GM19438 (cell line): ENCODE results near the gene NT5C3A.
"Not testable (repeated sequence)": the region's sequence is repeated elsewhere in the genome, so short reads cannot be mapped to it uniquely, and the experiment has no call there.

Experiments used
- ATAC-seq: cut with Tn5 transposase; IDR thresholded peaks from one replicate; pipeline ENCODE4 v1.9.1; 2021; ENCODE audit warnings: low read depth; ENCODE audit not compliant: unreplicated experiment

The NT5C3A gene

DNA sequence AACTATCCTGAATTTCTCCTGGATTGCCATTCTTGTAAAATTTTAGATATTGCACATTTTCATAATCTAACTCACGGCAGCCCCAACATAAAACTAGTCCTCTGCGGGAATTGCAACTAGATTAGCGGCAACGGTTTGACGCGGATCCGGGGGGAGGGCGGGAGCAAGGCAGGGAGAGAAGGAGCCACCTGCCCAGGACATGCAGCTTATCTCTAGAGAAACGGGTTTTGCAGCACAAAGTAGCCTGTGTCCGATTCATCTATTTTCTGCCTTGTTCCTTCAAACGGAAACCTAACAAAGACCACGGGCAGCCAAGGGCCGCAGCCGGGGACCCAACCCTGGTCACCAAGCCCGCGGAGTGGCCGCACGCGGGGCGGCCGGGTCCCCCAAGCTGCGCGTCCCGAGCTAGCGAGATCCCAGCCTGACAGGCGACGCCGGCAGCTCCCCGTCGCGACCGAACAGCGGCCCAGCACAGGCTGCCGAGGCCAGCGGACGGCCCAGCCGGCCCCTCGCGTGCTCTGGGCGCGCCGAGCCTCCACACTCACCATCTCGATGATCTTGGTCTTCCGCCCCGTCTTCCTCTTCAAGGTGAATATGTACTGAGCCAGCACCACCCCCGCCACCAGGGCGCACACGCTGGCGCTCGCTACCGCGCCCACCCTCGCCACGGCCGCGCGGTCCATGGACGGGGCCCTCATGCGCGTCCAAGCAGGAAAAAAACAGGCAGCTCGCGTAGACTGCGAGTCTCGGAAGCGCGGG lies at the start of gene NT5C3A:
NT5C3A (minus strand) TSS at position 754 of the 759 bp plus-strand sequence; CDS start at position 683, 71 bp downstream.
- peak; percentile 40 for ATAC-seq

DNA sequence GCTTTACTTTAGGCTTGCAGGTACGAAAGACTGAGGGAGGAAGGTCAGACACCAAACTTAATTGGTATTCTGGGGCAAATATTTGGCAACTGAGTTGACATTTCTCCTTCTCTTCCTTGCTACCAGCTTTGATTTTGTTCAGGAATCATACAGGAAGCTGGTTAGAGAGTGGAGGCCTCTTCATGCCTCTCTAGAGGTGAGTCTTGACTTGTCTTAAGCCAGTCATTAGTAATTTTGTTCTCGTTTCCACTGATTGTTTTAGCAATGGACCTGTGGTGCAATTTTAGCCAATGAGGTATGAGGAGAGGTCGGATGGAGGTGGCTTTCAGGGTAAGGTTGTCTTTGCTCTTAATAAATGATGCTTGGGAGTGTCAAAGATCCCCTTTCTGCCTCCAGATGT lies 49.0 kb upstream of the NT5C3A start:
- no peak for ATAC-seq

DNA sequence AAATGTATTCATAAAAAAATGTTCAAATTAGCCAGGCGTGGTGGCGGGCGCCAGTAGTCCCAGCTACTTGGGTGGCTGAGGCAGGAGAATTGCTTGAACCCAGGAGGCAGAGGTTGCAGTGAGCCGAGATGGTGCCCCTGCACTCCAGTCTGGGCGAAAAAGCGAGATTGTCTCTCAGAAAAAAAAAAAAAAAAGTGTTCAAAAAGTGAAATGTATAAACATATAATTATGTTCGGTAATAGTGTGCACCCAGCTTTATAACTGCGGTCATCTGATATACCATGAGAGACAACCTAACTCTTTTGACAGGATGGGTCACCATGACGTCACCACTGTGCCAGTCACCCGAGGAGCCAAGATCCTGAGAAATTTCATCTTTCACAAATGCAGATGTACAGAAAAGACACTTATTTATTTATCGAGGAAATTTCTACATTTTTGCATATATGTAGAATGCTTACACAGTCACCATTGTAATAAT lies 47.2 kb upstream of the NT5C3A start:
- no peak for ATAC-seq

DNA sequence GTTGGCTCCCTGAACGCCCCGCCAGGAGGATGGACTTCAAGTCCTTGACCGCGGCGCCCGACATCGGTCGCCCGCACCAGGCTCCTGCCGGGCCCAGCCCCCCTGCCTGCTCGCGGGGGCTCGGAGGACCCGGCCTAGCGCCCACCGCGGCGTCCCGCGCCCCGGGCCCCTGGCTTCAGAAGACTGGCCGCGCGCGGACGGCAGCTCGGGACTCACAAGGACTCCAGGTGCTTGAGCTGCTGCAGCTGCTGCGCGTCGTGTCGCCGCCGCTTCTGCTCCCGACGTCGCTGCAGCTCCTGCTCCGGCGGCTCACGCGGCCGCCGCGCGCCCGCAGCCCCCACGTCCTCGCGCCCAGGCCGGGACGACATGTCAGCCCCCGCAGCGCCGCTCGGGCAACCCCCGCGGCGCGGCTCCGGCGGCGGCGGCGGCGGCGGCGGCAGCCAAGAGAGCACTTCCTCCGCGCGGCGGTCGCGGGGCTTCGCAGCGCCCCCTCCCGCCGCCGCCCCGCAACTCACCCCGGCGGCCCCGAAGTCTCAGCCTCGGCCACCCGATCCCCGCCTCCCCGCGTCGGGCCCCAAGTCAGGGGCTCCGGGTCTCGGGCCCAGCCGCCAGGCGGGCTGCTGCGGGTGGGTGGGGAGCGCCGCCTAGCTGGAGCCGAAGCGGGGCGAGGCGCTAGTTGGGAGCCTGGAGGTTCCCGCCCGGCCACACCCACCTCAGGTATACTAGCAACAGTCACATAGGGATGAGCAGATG lies 46.6 kb upstream of the NT5C3A start, which contains the start of gene RP9:
RP9 (minus strand) TSS at position 400 of the 753 bp plus-strand sequence; CDS start at position 368, 32 bp downstream.
- ATAC-seq = peak; percentile 68

DNA sequence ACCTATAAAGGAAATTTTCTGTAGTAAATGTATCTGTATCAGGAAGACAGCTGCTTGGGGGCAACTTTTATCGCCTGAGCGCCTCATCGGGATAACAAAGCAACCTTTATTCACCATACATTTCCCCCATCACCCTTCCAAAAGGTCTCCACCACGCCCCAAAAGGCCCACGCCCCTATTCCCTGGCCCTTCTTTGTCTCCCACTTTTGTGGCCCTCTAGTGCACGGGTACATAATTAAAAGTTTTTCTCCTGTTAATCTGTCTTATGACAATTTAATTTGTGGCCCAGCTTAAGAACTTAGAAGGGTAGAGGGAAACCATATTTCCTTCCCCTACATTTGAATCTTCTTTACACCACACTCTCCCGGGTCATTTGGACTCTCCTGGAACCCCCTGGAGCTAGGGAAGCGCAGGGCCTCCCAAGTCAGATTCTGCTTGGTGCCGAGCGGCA lies 46.0 kb upstream of the NT5C3A start:
- ATAC-seq = peak; percentile 16

DNA sequence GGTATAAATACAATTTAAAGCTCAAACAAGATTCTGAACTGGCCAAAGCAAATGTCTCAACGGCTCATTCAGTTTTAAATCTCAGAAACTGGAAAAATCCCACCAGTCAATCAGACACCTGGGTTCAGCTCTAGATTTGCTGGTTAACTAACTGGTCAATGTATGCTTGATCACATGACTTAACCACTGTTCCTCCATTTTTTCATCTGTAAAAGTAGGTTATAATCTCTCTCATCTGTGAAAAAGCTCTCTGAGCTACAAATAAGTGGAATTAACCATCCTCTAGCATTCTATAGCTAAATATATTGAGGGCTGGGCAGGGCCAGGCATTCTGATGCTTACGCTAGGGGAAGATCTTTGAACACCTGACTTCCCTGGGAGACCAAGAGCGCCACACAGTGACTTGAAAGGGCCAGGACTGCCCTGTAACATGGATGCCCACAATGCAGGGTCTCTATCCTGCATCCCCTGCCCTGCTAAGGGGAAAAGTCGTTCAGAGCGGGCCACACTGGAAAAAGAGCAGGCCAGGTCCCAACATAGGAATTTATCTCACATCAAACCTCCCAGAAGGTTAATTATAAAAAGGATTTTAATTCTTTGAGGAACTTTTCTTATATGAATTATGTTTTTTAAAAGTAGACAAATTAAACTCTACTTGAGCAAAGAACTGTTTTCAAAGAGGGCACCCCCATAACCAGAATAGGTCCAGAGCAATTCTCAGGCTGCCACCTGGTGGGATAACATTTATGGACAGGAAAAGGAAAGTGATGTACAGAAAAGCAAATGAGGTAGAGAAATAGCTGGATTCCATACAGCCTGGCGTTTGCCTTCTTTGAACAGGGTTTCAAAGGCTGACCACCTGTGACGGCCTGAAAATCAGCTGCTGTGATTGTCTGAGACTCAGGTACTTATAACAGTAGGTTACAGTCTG lies 44.8 kb upstream of the NT5C3A start:
- peak; percentile 43 for ATAC-seq

DNA sequence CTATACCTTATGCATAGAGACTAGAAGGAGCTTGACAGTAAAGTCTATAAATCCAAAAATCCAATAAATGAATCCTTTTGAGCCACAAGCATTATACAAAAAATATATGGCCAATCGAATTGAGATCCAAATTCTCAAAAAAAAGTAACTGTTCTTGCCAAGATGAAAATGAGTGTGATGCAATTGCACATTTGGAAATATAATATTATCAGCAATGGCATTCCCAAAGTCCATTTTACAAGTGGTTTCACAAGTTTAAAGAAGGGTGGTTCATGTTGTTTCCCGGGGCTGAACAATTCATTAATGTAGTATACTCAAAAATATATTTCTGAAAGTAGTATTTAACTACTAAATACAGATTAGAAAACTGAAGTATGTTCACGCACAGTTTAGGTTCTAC lies 39.3 kb upstream of the NT5C3A start:
- ATAC-seq = no peak

DNA sequence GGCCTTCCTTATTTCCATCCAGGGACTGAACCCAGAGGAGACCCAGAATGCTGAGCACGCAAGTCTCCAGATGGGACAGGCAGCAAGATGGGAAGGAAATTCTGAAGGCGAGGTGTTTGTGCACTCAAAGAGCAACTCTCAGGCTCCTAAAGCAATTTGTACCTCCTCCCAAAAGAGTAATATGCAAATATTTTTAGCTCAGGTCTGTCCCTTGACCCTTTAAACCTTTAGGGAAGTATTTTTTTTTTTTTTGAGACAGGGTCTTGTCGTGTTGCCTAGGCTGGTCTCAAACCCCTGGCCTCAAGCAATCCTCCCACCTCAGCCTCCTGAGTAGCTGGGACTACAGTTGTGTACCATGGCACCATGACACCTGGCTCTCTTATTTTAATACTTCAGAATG lies 38.2 kb upstream of the NT5C3A start:
- no peak for ATAC-seq

DNA sequence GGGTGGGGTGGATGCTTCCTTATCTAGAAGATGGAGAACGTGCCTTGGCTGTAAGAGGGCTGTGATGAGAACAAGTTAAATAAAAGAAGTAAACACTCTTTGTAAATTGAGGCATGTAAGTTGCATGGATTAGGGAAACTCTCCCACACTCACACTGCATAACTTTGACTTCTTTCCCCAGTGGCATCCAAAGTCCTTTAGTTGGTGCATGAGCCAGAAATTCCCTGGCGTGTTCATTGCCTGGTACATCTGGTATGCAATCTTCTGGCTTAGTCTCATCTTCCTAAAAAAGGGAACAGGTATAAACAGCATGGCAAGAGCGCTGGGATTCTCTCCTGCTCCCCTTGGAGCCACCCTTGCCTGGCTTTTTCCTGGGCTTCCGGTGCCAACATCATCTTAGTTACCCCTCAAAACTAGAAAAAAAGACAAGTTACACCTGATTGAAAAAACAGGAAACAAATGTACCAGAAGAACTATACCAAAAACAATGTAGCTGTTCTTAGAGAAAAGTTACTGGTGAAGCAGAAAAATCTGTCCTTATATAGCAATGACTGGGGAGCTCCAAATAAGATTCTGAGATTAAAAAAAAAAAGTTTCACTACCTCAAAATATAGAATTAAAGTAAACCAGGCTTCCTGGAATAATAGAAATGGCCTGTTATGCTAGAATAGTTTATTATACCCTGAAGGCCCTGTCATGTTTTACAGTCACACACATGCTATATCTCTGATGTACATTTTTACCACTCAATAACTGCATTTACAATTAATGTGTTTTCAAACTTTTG lies 36.8 kb upstream of the NT5C3A start:
- no peak for ATAC-seq

DNA sequence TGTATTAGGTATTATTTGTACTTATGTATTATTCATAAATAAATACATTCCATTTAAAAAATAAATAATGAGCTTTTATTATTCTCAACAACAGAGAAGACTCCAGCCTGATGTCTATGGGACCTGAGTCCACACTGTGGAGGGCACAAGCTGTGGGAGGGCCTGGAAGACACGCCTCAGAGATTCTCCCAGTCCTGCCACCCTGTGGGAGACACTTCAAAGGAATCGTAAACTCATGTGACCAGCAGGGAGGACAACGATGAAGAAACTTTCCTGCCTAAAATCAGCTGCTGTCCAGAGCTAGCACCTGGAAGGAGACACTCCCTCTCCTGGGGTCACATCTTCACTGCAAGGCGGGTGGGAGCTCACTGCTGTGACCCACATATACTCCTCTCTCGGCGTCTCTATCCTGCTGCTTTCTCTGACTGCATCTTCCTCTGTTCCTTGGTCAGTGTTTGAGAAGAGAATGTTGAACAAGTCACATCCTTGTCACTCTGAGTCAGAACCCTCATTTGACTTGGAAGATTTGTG lies 32.2 kb upstream of the NT5C3A start:
- not testable (repeated sequence) for ATAC-seq

DNA sequence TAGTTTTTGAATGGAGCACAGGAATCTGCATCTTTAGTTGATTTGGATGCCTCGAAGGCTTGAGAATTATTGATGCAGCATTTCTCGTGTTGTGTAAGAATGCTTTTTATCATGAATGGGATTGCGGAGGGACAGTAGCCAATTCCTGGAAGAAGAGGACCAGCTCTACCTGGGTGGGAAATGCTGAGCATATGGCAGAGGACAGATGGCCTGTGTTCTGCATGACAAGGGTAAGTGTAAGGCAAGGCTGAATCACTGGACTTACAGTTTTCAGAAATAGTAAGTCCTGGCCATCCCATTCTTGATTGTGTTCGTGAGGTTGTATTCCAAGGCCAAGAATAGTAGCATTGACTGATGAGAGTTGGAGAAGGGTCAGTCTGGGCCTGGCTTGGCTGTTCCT lies 30.7 kb upstream of the NT5C3A start:
- no peak for ATAC-seq

DNA sequence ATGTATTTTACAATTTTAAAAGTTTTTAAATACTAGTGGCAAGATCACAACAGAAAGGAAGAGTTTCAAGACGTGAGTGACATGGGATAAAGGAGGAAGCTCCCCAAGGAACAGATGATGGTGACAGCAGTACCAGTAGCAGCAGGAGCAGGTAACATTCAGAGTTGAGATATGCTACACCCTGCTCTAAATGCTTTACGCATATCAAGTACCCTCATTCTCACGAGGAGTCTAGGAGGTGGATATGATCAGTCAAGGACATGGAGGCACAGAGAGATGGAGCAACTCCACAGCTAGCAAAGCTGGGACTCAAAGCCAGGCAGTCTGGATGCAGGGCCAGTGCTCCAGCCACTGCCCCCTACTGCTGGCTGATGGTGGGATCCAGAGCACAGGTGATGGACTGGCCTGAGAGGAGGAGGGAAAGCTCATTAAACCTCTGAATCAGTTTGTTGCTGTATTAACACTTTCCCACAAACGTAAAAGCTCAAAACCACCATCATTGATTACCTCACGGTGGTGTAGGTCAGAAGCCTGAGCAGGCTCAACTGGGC lies 29.1 kb upstream of the NT5C3A start:
- ATAC-seq = no peak

DNA sequence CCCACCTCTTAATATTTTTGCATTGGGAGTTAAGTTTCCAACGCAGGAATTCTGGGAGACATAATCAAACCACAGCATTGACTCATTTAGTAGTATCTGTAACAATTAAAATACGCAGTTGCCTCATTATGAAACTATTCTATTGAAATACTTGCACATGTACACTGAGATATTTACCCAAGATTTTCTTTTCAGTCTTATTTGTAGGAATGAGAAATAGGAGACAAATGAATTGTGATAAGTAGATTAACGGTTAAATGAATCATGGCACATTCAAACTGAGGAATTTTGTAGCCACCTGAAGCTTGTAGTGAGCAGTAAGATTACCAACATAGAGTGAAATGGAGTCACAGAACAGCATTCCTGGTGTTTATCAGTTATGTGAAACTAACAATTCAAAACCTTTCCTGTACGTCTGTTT lies 28.5 kb upstream of the NT5C3A start:
- no peak for ATAC-seq

DNA sequence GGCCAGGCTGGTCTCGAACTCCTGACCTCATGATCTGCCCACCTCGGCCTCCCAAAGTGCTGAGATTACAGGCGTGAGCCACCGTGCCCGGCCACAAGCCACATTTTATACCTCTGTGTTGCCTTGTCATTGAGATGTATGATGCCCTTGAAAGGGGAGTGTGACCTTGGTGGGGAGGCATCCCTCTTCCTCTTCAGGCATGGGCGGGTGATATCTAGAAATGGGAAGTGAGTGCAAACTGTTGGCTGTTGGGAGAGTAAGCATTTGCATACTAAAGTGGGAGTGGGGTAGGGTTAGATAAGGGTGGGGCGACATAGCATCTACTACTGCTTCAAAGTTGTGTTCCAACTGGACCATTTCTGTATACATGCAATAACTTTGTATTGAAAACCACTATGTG lies 26.6 kb upstream of the NT5C3A start:
- ATAC-seq = no peak

DNA sequence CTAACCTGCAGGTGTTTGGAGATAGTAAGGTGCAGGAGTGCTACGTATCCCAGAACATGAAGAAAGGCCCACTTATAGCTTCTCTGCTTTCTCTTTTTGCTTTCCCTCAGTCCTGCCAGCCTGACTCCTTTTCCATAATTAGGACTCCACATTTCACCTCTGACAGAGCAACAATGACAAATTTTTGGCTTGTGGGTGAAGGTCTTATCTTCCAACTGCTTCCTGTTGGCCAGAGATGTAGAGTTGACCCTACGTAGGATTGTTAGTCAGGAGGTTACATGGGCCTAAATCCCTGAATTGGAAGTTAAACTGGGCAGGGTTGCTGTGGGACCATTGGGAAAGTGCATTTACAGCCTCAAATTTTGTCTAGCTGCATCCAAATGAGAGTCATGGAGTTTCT lies 25.3 kb upstream of the NT5C3A start:
- no peak for ATAC-seq

DNA sequence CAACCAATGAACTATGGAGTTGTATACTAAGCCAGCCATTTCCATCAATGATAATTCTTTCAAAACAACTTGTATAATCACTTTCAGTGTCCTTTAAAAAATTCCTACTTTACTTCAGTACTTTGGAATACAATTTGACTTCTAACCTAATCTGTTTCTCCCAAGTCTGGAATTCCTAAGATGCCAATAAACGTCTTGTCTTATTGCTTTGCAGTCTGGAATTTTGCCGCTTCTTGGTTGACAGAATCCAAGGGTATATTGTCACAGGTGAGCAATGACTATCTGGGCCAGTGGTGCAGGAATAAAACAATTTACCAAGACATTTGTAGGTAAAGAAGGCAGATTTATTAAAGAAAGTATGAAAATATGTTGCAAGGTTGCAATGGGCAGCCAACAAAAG lies 24.8 kb upstream of the NT5C3A start:
- no peak for ATAC-seq

DNA sequence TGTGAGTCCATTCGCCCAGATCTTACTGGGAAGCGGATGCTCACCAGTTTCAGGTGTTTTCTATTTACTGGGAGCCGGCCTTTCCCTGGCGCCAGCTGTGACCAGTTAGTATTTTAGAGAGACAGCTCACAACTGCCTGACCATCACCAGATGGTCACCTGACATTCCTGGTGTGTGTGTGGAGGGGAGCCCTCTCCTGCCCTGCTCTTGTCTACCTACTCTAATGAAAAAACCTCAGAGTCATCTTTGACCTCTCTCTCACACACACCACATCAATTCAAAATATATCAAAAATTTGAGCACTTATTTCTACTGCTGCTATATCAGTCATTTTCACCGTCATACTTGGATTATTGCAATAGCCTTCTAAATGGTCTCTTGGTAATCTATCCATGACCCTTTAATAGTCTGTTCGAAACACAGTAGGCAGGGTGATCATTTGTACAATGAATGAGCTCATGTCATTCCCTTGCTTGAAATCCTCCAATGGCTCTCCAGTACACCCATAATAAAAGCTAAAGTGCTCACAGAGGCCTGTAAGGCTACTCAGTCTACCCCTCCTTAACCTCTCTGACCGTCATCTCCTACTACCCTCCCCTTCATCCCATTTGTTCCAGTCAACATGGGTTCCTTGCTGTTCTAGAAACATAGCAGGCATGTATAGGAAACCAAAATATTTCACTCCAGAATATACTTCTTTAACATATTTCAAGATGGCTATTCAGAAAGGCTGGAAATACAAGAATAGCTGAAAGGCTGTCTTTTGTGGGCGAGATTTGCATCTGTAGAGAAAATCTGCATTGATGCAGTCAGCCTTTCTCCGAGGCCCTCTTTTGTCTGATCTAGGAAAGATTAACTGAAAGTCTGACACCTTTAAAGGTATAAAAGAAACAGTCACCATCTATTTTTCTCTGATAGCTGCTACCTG lies 17.5 kb upstream of the NT5C3A start:
- no peak for ATAC-seq

DNA sequence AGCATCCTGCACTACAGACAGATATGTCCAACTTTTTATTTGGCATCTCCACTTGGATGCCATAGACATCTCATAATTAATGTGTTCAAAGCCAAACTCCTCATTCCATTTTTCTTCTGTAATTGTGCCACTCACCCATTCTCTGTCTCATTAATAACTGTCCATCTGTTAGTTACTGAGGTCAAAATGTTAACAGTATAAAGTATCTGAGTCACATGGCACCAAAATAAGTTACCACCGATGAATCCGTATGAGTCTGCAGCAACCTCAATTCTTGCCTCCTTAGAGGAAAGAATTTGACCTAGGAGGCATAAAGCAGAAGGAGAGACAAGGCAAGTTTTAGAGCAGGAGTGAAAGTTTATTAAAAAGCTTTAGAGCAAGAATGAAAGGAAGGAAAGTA lies 16.5 kb upstream of the NT5C3A start:
- no peak for ATAC-seq
